Esophagus squamous epithelium (tissue), 4 donors: ENCODE data around the gene IL26.

ENCODE experiments used
- POLR2A ChIP-seq, 4 donors: fragments of 450-650 bp; IDR thresholded peaks; one replicate each; pipeline ENCODE4 v1.6.1; 2017; ENCODE audit warnings: antibody characterized with exemption in 4 of 4, mild to moderate bottlenecking in 4 of 4, moderate library complexity in 3 of 4
- TF ChIP-seq, protein P1 (sequence below), 6 experiments: fragments of 450-650 bp in 4 of 6; fragments of 200-600 bp in 2 of 6; sonication (generic) in 2 of 6; IDR thresholded peaks; one replicate each; pipeline ENCODE4 v1.5.1; 2016 to 2019; ENCODE audit warnings: antibody characterized with exemption in 6 of 6, mild to moderate bottlenecking in 4 of 6, moderate library complexity in 4 of 6

- TF ChIP-seq, protein P1, sequence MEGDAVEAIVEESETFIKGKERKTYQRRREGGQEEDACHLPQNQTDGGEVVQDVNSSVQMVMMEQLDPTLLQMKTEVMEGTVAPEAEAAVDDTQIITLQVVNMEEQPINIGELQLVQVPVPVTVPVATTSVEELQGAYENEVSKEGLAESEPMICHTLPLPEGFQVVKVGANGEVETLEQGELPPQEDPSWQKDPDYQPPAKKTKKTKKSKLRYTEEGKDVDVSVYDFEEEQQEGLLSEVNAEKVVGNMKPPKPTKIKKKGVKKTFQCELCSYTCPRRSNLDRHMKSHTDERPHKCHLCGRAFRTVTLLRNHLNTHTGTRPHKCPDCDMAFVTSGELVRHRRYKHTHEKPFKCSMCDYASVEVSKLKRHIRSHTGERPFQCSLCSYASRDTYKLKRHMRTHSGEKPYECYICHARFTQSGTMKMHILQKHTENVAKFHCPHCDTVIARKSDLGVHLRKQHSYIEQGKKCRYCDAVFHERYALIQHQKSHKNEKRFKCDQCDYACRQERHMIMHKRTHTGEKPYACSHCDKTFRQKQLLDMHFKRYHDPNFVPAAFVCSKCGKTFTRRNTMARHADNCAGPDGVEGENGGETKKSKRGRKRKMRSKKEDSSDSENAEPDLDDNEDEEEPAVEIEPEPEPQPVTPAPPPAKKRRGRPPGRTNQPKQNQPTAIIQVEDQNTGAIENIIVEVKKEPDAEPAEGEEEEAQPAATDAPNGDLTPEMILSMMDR (IDR thresholded peaks at IDR 0.05): no peak
- TF ChIP-seq POLR2A (IDR thresholded peaks at IDR 0.05): no peak
These were observed 63.2 kb downstream of the IL26 start for GRCh38 chr12:68162374-68162773.
